Hepatocyte (in vitro differentiated cells): Measurements from ENCODE around the gene TMEM256. TPM values are rescaled to one million over a fixed set of nuclear protein-coding genes. Genes with fewer than 3 reads are reported as not detected.

Source experiments
- DNase-seq: peaks from one replicate; pipeline ENCODE4 v3.0.0-alpha.2; 2016; ENCODE audit warnings: low spot score
- H2AFZ ChIP-seq: fragments of 200-600 bp; sonication (generic); 2 replicates; pipeline ENCODE4 v1.6.0; 2016; ENCODE audit warnings: antibody characterized with exemption, mild to moderate bottlenecking
- H3K27ac ChIP-seq: fragments of 200-600 bp; sonication (generic); 2 replicates; pipeline ENCODE4 v1.5.1; 2016; ENCODE audit warnings: mild to moderate bottlenecking
- H3K27me3 ChIP-seq: fragments of 200-600 bp; sonication (generic); 2 replicates; pipeline ENCODE4 v1.6.1; 2016
- H3K36me3 ChIP-seq: fragments of 200-600 bp; sonication (generic); replicated peaks from 2 replicates; pipeline ENCODE4 v1.5.1; 2016; ENCODE audit warnings: low read depth; ENCODE audit not compliant: insufficient read depth
- H3K4me1 ChIP-seq: fragments of 200-600 bp; sonication (generic); 2 replicates; pipeline ENCODE4 v1.5.1; 2016; ENCODE audit warnings: mild to moderate bottlenecking, moderate library complexity; ENCODE audit not compliant: insufficient read depth
- H3K4me2 ChIP-seq: fragments of 200-600 bp; sonication (generic); 2 replicates; pipeline ENCODE4 v1.6.0; 2016
- H3K4me3 ChIP-seq: fragments of 200-600 bp; sonication (generic); 2 replicates; pipeline ENCODE4 v1.5.1; 2016; ENCODE audit warnings: mild to moderate bottlenecking
- H3K79me2 ChIP-seq: fragments of 200-600 bp; sonication (generic); 2 replicates; pipeline ENCODE4 v1.6.0; 2017; ENCODE audit warnings: mild to moderate bottlenecking
- H3K9me2 ChIP-seq: fragments of 200-600 bp; sonication (generic); replicated peaks from 2 replicates; pipeline ENCODE4 v1.6.0; 2017; ENCODE audit warnings: mild to moderate bottlenecking; ENCODE audit not compliant: insufficient read depth
- H3K9me3 ChIP-seq: fragments of 200-600 bp; sonication (generic); 2 replicates; pipeline ENCODE4 v1.5.1; 2016; ENCODE audit warnings: low read depth, mild to moderate bottlenecking
- H4K20me1 ChIP-seq: fragments of 200-600 bp; sonication (generic); 2 replicates; pipeline ENCODE4 v1.6.0; 2016; ENCODE audit warnings: mild to moderate bottlenecking; ENCODE audit not compliant: insufficient read depth, poor library complexity, severe bottlenecking
- EZH2 ChIP-seq: fragments of 200-600 bp; sonication (generic); IDR thresholded peaks from 2 replicates; pipeline ENCODE4 v1.6.1; 2016; ENCODE audit warnings: antibody characterized with exemption, mild to moderate bottlenecking, borderline replicate concordance
- EZH2phosphoT487 ChIP-seq: fragments of 200-600 bp; sonication (generic); IDR thresholded peaks from one replicate; pipeline ENCODE4 v1.6.1; 2018; ENCODE audit warnings: antibody characterized with exemption, mild to moderate bottlenecking, low read depth, moderate library complexity; ENCODE audit not compliant: unreplicated experiment, severe bottlenecking
- WGBS: methylation state at CpG from one replicate; pipeline ENCODE4 v1.1.6; 2016; ENCODE audit warnings: low lambda C conversion rate; ENCODE audit errors: missing lambda C conversion rate; 5-methylcytosine and 5-hydroxymethylcytosine counted together
- polyA plus RNA-seq: library from polyadenylated mRNA; unstranded; fragments of >200 nt; fragmentation: Nextera tagmentation; extraction: Ambion mirVana; gene quantifications from 2 replicates; pipeline ENCODE4 v1.2.1, GENCODE V29; 2016
- total RNA-seq: library from RNA; depleted of rRNA; stranded (reverse); fragments of >200 nt; gene quantifications from 2 replicates; pipeline ENCODE4 v1.2.3, GENCODE V29; 2014
- TF ChIP-seq, protein P1 (sequence below): fragments of 200-600 bp; sonication (generic); IDR thresholded peaks from 2 replicates; pipeline ENCODE4 v1.5.1; 2016; ENCODE audit warnings: antibody characterized with exemption, mild to moderate bottlenecking; ENCODE audit not compliant: poor library complexity

The TMEM256 gene
- total and polyA plus RNA-seq, 2 experiments from 2014 or later = 105 to 118 TPM

- Histone ChIP-seq H3K4me1 (peaks cover 50% of the 10 kb centered on the region), H3K27ac (no peak overlapping the region)
Observed at GRCh38 chr17:7441266-7441665, 37.4 kb upstream of the TMEM256 start.

GRCh38 chr17:7440834-7441195 is 36.9 kb upstream of the TMEM256 start:
- TF ChIP-seq, protein P1, sequence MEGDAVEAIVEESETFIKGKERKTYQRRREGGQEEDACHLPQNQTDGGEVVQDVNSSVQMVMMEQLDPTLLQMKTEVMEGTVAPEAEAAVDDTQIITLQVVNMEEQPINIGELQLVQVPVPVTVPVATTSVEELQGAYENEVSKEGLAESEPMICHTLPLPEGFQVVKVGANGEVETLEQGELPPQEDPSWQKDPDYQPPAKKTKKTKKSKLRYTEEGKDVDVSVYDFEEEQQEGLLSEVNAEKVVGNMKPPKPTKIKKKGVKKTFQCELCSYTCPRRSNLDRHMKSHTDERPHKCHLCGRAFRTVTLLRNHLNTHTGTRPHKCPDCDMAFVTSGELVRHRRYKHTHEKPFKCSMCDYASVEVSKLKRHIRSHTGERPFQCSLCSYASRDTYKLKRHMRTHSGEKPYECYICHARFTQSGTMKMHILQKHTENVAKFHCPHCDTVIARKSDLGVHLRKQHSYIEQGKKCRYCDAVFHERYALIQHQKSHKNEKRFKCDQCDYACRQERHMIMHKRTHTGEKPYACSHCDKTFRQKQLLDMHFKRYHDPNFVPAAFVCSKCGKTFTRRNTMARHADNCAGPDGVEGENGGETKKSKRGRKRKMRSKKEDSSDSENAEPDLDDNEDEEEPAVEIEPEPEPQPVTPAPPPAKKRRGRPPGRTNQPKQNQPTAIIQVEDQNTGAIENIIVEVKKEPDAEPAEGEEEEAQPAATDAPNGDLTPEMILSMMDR = no peak
- no peak for TF ChIP-seq EZH2phosphoT487
- TF ChIP-seq EZH2 = no peak
- Histone ChIP-seq H3K9me2 (no peaks in the 10 kb centered on the region), H4K20me1 (no peaks in the 10 kb centered on the region), H3K4me3 (peak overlapping the region; percentile 75), H3K4me2 (peak overlapping the region; percentile 99), H3K79me2 (peaks cover 2% of the 10 kb centered on the region), H3K27ac (peak overlapping the region; percentile 49), H3K4me1 (peaks cover 53% of the 10 kb centered on the region), H3K9me3 (no peaks in the 10 kb centered on the region), H3K27me3 (peaks cover 29% of the 10 kb centered on the region), H2AFZ (no peak overlapping the region), H3K36me3 (no peaks in the 10 kb centered on the region)
- WGBS = 3% methylated on average over 10 of the region's 12 CpGs
- peak; percentile 67 for DNase-seq

More at GRCh38 chr17:7441266-7441665, 37.4 kb upstream of the TMEM256 start:
- H3K4me3 ChIP-seq = no peak overlapping the region
- no peak for DNase-seq
- TF ChIP-seq EZH2phosphoT487 = no peak
- no peak for TF ChIP-seq EZH2
- TF ChIP-seq, protein P1 = no peak
- no peak overlapping the region for H2AFZ ChIP-seq
- no peaks in the 10 kb centered on the region for H3K36me3 ChIP-seq
- peaks cover under 1% of the 10 kb centered on the region for H3K79me2 ChIP-seq
- H3K27me3 ChIP-seq = peaks cover 29% of the 10 kb centered on the region
- H3K9me2 ChIP-seq = no peaks in the 10 kb centered on the region
- no peaks in the 10 kb centered on the region for H4K20me1 ChIP-seq
- 66% methylated on average over 7 of the region's 7 CpGs for WGBS
- peak overlapping the region; percentile 99 for H3K4me2 ChIP-seq
- no peaks in the 10 kb centered on the region for H3K9me3 ChIP-seq

DNA sequence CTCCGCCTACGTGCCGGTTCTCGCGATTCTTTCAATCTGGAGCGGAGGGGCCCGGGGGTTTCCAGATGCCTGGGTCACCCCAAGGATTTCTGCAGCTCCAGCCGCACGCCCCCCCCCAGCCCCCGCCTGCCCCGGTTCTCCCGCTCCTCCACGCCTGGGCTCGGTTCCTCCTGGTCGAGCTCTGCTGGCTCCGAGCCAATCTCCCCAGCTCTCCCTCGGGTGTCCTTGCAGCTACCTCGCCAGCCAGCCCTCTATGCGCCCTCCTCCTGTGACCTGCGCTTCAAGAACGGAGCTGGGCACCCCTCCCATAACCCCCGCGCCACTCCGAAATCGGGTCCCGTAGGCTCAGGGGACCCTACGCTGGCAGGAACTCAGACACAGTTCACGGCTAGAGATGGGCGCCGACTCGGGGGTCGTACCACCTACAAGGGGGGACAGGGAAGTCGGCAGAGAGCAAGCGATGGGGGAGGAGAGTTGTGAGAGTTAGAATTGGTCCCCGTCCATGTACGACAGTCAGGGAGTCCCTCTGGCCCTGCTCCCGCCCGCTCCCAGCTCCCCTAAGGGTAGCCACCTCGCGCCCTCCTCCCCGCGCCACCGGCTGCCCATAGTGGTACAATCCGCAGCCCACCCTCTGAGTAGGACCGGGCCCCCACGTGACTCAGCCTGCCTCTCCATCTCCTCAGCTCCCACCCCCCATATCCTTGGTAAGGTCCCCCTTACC is 36.4 kb upstream of the TMEM256 start:
- Histone ChIP-seq H3K79me2 (peaks cover 2% of the 10 kb centered on the region), H3K4me3 (peak overlapping the region; percentile 75), H3K9me3 (no peaks in the 10 kb centered on the region), H4K20me1 (no peaks in the 10 kb centered on the region), H3K27me3 (peaks cover 29% of the 10 kb centered on the region), H3K4me2 (peak overlapping the region; percentile 99), H3K4me1 (peaks cover 53% of the 10 kb centered on the region), H2AFZ (peak overlapping the region; percentile 55), H3K27ac (peak overlapping the region; percentile 49), H3K36me3 (no peaks in the 10 kb centered on the region), H3K9me2 (no peaks in the 10 kb centered on the region)
- peak; percentile 78 for DNase-seq
- TF ChIP-seq EZH2 (peak; percentile 2), EZH2phosphoT487 (no peak)
- TF ChIP-seq, protein P1 = no peak
- under 1% methylated on average over 25 of the region's 46 CpGs for WGBS
